Astrocyte (in vitro differentiated cells and primary cell): Measurements from ENCODE around the gene BRMS1.

Experiments used
- EZH2 ChIP-seq: IDR thresholded peaks from 2 replicates; pipeline ENCODE4 v1.6.1; 2012; ENCODE audit warnings: mild to moderate bottlenecking, low read length, inconsistent platforms; ENCODE audit not compliant: insufficient read depth
- TF ChIP-seq, protein P1 (sequence below): IDR thresholded peaks from 2 replicates; pipeline ENCODE4 v1.5.1; 2011; ENCODE audit warnings: low read depth, mild to moderate bottlenecking, inconsistent platforms, low read length, moderate library complexity; ENCODE audit not compliant: insufficient read depth

GRCh38 chr11:66324664-66325063 is 20.2 kb downstream of the BRMS1 start:
- TF ChIP-seq, protein P1, sequence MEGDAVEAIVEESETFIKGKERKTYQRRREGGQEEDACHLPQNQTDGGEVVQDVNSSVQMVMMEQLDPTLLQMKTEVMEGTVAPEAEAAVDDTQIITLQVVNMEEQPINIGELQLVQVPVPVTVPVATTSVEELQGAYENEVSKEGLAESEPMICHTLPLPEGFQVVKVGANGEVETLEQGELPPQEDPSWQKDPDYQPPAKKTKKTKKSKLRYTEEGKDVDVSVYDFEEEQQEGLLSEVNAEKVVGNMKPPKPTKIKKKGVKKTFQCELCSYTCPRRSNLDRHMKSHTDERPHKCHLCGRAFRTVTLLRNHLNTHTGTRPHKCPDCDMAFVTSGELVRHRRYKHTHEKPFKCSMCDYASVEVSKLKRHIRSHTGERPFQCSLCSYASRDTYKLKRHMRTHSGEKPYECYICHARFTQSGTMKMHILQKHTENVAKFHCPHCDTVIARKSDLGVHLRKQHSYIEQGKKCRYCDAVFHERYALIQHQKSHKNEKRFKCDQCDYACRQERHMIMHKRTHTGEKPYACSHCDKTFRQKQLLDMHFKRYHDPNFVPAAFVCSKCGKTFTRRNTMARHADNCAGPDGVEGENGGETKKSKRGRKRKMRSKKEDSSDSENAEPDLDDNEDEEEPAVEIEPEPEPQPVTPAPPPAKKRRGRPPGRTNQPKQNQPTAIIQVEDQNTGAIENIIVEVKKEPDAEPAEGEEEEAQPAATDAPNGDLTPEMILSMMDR, result no peak
- TF ChIP-seq EZH2, result no peak
